HepG2 (cell line): ENCODE measurements around the gene PDIK1L. TPM values are rescaled to one million over a fixed set of nuclear protein-coding genes. Genes with fewer than 3 reads are reported as not detected.

ENCODE experiments used
- ATAC-seq: fragments of 200-7000 bp; cut with Tn5 transposase; 3 replicates; pipeline ENCODE4 v1.9.1; 2020; ENCODE audit warnings: mild to moderate bottlenecking, moderate library complexity
- BruUV-seq: library from RNA; stranded (reverse); fragments of 400-500 nt; replicated peaks from 2 replicates; lab custom pipeline; 2021; lab: Mats Ljungman, UMichigan
- CTCF ChIA-PET: fragments of 300-600 bp; formaldehyde crosslinking; extraction: SDS; loops from one replicate; lab custom pipeline; 2021; ENCODE audit warnings: low total read pairs, inconsistent platforms, low intra/inter-chr PET ratio; lab: Yijun Ruan, JAX
- POLR2A ChIA-PET: fragments of 350-600 bp; sonication (Branson Sonifier 250); formaldehyde crosslinking; loops from one replicate; lab custom pipeline; 2020; ENCODE audit warnings: antibody characterized with exemption, inconsistent platforms; lab: Yijun Ruan, JAX
- DNase-seq: peaks from one replicate; pipeline ENCODE4 v3.0.0-alpha.2; 2015; ENCODE audit warnings: low spot score
- FAIRE-seq: peaks from 3 replicates; lab custom pipeline; 2011; peaks lifted over from hg19 to GRCh38; lab: Jason Lieb, UNC
- H2AFZ ChIP-seq: one replicate; pipeline ENCODE4 v1.6.1; 2011; ENCODE audit warnings: low read length, inconsistent platforms
- H3K27ac ChIP-seq: fragments of 300-600 bp; 3 replicates; pipeline ENCODE4 v1.8.0; 2011; ENCODE audit warnings: mixed run types, mild to moderate bottlenecking, mixed read lengths, low read length, inconsistent platforms; ENCODE audit not compliant: insufficient read depth; ENCODE audit errors: extremely low read length
- H3K27me3 ChIP-seq, 2 experiments: fragments of 200-600 bp in 1 of 2; 2 replicates in 1 of 2; 3 replicates in 1 of 2; pipeline versions ENCODE4 v1.6.0 to v1.8.0; 2011; ENCODE audit warnings: low read length in 2 of 2, mild to moderate bottlenecking in 2 of 2, moderate library complexity in 2 of 2, inconsistent platforms in 1 of 2; ENCODE audit not compliant: insufficient read depth in 2 of 2, control insufficient read depth in 1 of 2
- H3K36me3 ChIP-seq, 2 experiments: fragments of 200-600 bp in 1 of 2; replicated peaks in 1 of 2; 2 replicates in 1 of 2; 3 replicates in 1 of 2; pipeline versions ENCODE4 v1.5.1 to v1.8.0; 2011; ENCODE audit warnings: low read length in 2 of 2, inconsistent platforms in 1 of 2; ENCODE audit not compliant: insufficient read depth in 2 of 2, control insufficient read depth in 1 of 2
- H3K4me1 ChIP-seq: 2 replicates; pipeline ENCODE4 v1.5.1; 2012; ENCODE audit warnings: low read length, inconsistent platforms; ENCODE audit not compliant: insufficient read depth
- H3K4me2 ChIP-seq: 2 replicates; pipeline ENCODE4 v1.6.0; 2011; ENCODE audit warnings: low read depth, low read length, inconsistent platforms
- H3K4me3 ChIP-seq, 3 experiments: fragments of 200-600 bp in 1 of 3; sonication (generic), shearing (Covaris generic) in 1 of 3; replicated peaks in 1 of 3; 2 replicates each; pipeline ENCODE4 v1.5.1; 2011 to 2016; ENCODE audit warnings: low read length in 3 of 3, inconsistent platforms in 2 of 3, low read depth in 2 of 3, mild to moderate bottlenecking in 2 of 3, control low read depth in 1 of 3, mixed read lengths in 1 of 3; ENCODE audit not compliant: insufficient read depth in 1 of 3
- H3K79me2 ChIP-seq: one replicate; pipeline ENCODE4 v1.6.1; 2011; ENCODE audit warnings: low read length, inconsistent platforms; ENCODE audit not compliant: insufficient read depth
- H3K9ac ChIP-seq: 2 replicates; pipeline ENCODE4 v1.6.0; 2011; ENCODE audit warnings: mild to moderate bottlenecking, low read depth, low read length, inconsistent platforms; ENCODE audit not compliant: insufficient read depth
- H3K9me3 ChIP-seq: 2 replicates; pipeline ENCODE4 v1.5.1; 2012; ENCODE audit warnings: mild to moderate bottlenecking, low read length
- H4K20me1 ChIP-seq: 2 replicates; pipeline ENCODE4 v1.6.0; 2011; ENCODE audit warnings: inconsistent platforms, mild to moderate bottlenecking, low read length, moderate library complexity; ENCODE audit not compliant: insufficient read depth
- CREB3 ChIP-seq: sonication (generic); formaldehyde crosslinking; IDR thresholded peaks from 2 replicates; pipeline ENCODE4 v1.5.0; 2020; ENCODE audit warnings: missing genetic modification reagents
- FOXA1 ChIP-seq, 2 experiments: fragments of 450-650 bp in 1 of 2; sonication (generic) in 1 of 2; formaldehyde crosslinking in 1 of 2; IDR thresholded peaks; 2 replicates each; pipeline versions ENCODE4 v1.4.0 to v1.6.1; 2016 to 2020; ENCODE audit warnings: missing genetic modification reagents in 1 of 2
- POGK ChIP-seq: sonication (generic); formaldehyde crosslinking; conservative IDR thresholded peaks from 2 replicates; pipeline ENCODE4 v1.8.0; 2022; ENCODE audit warnings: mild to moderate bottlenecking, moderate library complexity, missing genetic modification reagents
- ZNF563 ChIP-seq: sonication (generic); formaldehyde crosslinking; IDR thresholded peaks from 2 replicates; pipeline ENCODE4 v1.8.0; 2022; ENCODE audit warnings: mild to moderate bottlenecking, moderate library complexity, missing genetic modification reagents
- WGBS: methylation state at CpG from one replicate; pipeline ENCODE4 v1.1.6; 2017; ENCODE audit warnings: low lambda C conversion rate; 5-methylcytosine and 5-hydroxymethylcytosine counted together
- in situ Hi-C: cut with HindIII; loops from 2 replicates; pipeline ENCODE4 v1.10.0; 2017; ENCODE audit warnings: low pct_unique_long_range_greater_than_20kb; ENCODE audit not compliant: extremely low pct_ligation_motif_present
- intact Hi-C: fragments of 100-400 bp; cut with micrococcal nuclease; formaldehyde crosslinking; loops from one replicate; pipeline ENCODE4 v1.10.0; 2022; ENCODE audit not compliant: unreplicated experiment
- polyA plus RNA-seq, 8 experiments: library from polyadenylated mRNA; depleted of rRNA in 3 of 8; stranded (reverse) in 7 of 8; unstranded in 1 of 8; fragments of >200 nt; fragmentation: Illumina TruSeq in 4 of 8; extraction: Trizol in 4 of 8; gene quantifications; 2 replicates each; pipeline versions ENCODE4 v1.2.1 to v1.2.3, GENCODE V29; 2011 to 2016; ENCODE audit warnings: low read depth in 4 of 8, missing spikeins in 1 of 8, mixed read lengths in 1 of 8; ENCODE audit not compliant: insufficient read depth in 1 of 8
- total RNA-seq, 5 experiments: library from RNA; depleted of rRNA; stranded (reverse); fragments of >200 nt; fragmentation: Illumina TruSeq; extraction: Trizol; gene quantifications; 2 replicates each; pipeline ENCODE4 v1.2.3, GENCODE V29; 2016; ENCODE audit warnings: low read depth in 1 of 5
- TF ChIP-seq, protein P1 (sequence below): sonication (generic); formaldehyde crosslinking; IDR thresholded peaks from 2 replicates; pipeline ENCODE4 v1.8.1; 2022; ENCODE audit warnings: low read depth, mild to moderate bottlenecking, missing genetic modification reagents

The PDIK1L gene
- total and polyA plus RNA-seq, 2 of the 13 experiments (the other 11 are each of a cell fraction or from before 2014, with no cell fraction given), result 1.9 to 4.6 TPM

- ChIA-PET POLR2A (no interaction called here), CTCF (no interaction called here)
- intact Hi-C loops, result no loop called here
- H4K20me1 ChIP-seq, result no peaks in the 10 kb centered on the region
- H3K79me2 ChIP-seq, result no peaks in the 10 kb centered on the region
- WGBS, result 22% methylated on average over 4 of the region's 4 CpGs
- BruUV-seq, result no TSS peak
- no peaks in the 10 kb centered on the region for H3K36me3 ChIP-seq
- in situ Hi-C loops, result no loop called here
- H3K9me3 ChIP-seq, result no peaks in the 10 kb centered on the region
- peaks cover 7% of the 10 kb centered on the region; the same call in 1 of the 2 replicates for H3K4me1 ChIP-seq
- H3K27me3 ChIP-seq, result peaks cover 5 to 52% of the 10 kb centered on the region in 2 experiments; a peak in 4 of 5 replicates
- FAIRE-seq (no peak), ATAC-seq (no peak), DNase-seq (no peak)
- H2AFZ ChIP-seq, result no peak overlapping the region
- H3K4me2 ChIP-seq, result no peak overlapping the region
- TF ChIP-seq FOXA1 (IDR thresholded peaks at IDR 0.05) (no peak), FOXA1 (CRISPR knock-in tag; IDR thresholded peaks at IDR 0.05) (no peak), POGK (CRISPR knock-in tag) (no peak), CREB3 (CRISPR knock-in tag) (no peak), ZNF563 (CRISPR knock-in tag) (no peak)
- H3K9ac ChIP-seq, result no peak overlapping the region
- H3K27ac ChIP-seq, result no peak overlapping the region
- H3K4me3 ChIP-seq, result no peak overlapping the region
These were observed 44.8 kb upstream of the PDIK1L start for GRCh38 chr1:26066857-26067256.

GRCh38 chr1:26067432-26067911 is 44.2 kb upstream of the PDIK1L start, which contains the start of gene TRIM63:
Gene TRIM63, minus strand, starts transcription at chr1:26067630. Its CDS starts 136 bp downstream, at chr1:26067494.
- POLR2A ChIA-PET, result no interaction called here
- WGBS, result 12% methylated on average over 6 of the region's 9 CpGs
- no peak for DNase-seq
- no peak for FAIRE-seq
- Histone ChIP-seq H3K4me3 (no peak within 1 kb of the TSS), H3K9me3 (no peaks in the 10 kb centered on the region), H3K4me1 (peaks cover 7% of the 10 kb centered on the region; the same call in 1 of the 2 replicates)
- in situ Hi-C loops, result no loop called here
- no TSS peak for BruUV-seq
- TF ChIP-seq, protein P1, sequence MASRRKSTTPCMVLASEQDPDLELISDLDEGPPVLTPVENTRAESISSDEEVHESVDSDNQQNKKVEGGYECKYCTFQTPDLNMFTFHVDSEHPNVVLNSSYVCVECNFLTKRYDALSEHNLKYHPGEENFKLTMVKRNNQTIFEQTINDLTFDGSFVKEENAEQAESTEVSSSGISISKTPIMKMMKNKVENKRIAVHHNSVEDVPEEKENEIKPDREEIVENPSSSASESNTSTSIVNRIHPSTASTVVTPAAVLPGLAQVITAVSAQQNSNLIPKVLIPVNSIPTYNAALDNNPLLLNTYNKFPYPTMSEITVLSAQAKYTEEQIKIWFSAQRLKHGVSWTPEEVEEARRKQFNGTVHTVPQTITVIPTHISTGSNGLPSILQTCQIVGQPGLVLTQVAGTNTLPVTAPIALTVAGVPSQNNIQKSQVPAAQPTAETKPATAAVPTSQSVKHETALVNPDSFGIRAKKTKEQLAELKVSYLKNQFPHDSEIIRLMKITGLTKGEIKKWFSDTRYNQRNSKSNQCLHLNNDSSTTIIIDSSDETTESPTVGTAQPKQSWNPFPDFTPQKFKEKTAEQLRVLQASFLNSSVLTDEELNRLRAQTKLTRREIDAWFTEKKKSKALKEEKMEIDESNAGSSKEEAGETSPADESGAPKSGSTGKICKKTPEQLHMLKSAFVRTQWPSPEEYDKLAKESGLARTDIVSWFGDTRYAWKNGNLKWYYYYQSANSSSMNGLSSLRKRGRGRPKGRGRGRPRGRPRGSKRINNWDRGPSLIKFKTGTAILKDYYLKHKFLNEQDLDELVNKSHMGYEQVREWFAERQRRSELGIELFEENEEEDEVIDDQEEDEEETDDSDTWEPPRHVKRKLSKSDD, result no peak
- TF ChIP-seq, all 625 proteins: peak for 0
- Histone ChIP-seq H3K4me2 (no peak within 1 kb of the TSS), H3K36me3 (no peaks in the 10 kb centered on the region), H2AFZ (no peak within 1 kb of the TSS), H4K20me1 (no peaks in the 10 kb centered on the region), H3K27ac (no peak within 1 kb of the TSS), H3K27me3 (peaks cover 5 to 56% of the 10 kb centered on the region in 2 experiments; a peak in 4 of 5 replicates), H3K9ac (no peak within 1 kb of the TSS), H3K79me2 (no peaks in the 10 kb centered on the region)
- intact Hi-C loops, result no loop called here
- CTCF ChIA-PET, result no interaction called here
- ATAC-seq, result no peak
